Measurements from ENCODE around the gene SLC49A3. TPM values are rescaled to one million over a fixed set of nuclear protein-coding genes. Genes with fewer than 3 reads are reported as not detected.

SLC49A3 gene
- total RNA-seq, 1 donor from 2014 or later, result 1.9 TPM

GRCh38 chr4:709348-709747 is 20.4 kb upstream of the SLC49A3 start:
- H3K36me3 ChIP-seq, result no peaks in the 10 kb centered on the region
- H3K9ac ChIP-seq, result no peak overlapping the region
- H4K20me1 ChIP-seq (ENCODE audit: low read depth), result peaks cover 72% of the 10 kb centered on the region
- Mint-ChIP-seq H3K4me1 (peaks cover 5% of the 10 kb centered on the region), H3K27ac (no peak overlapping the region), H3K4me3 (peak overlapping the region; percentile 57), H3K36me3 (peaks cover 29% of the 10 kb centered on the region), H3K27me3 (ENCODE audit: insufficient read depth, low read depth) (peaks cover 3% of the 10 kb centered on the region), H3K9me3 (peaks cover 24% of the 10 kb centered on the region)
- peaks cover 4% of the 10 kb centered on the region for H3F3A ChIP-seq (ENCODE audit: low read depth)
- peaks cover 9% of the 10 kb centered on the region for H3K4me1 ChIP-seq
- DNase-seq (ENCODE audit: low spot score), result no peak
- H3K27me3 ChIP-seq, result peaks cover 10% of the 10 kb centered on the region
- peaks cover 85% of the 10 kb centered on the region for H3K79me2 ChIP-seq (ENCODE audit: low read depth)
- H3K4me3 ChIP-seq, result no peak overlapping the region
- no peaks in the 10 kb centered on the region for H3K9me3 ChIP-seq (ENCODE audit: low read depth)
- H3K4me2 ChIP-seq, result no peak overlapping the region
- no peak for TF ChIP-seq EZH2phosphoT487 (IDR thresholded peaks at IDR 0.05)
- TF ChIP-seq CTCF (IDR thresholded peaks at IDR 0.05), result no peak
- no peak for TF ChIP-seq EZH2 (IDR thresholded peaks at IDR 0.05)
- H3K27ac ChIP-seq, result no peak overlapping the region
- no peak overlapping the region for H2AFZ ChIP-seq (replicated peaks)

- Mint-ChIP-seq H3K4me3 (peak overlapping the region; percentile 13), H3K36me3 (peaks cover 28% of the 10 kb centered on the region), H3K9me3 (peaks cover 24% of the 10 kb centered on the region), H3K27ac (no peak overlapping the region), H3K27me3 (ENCODE audit: insufficient read depth, low read depth) (peaks cover 3% of the 10 kb centered on the region), H3K4me1 (peaks cover 5% of the 10 kb centered on the region)
- peaks cover 77% of the 10 kb centered on the region for H3K79me2 ChIP-seq (ENCODE audit: low read depth)
- H3K4me2 ChIP-seq, result peak overlapping the region; percentile 79
- TF ChIP-seq EZH2phosphoT487 (IDR thresholded peaks at IDR 0.05) (no peak), CTCF (IDR thresholded peaks at IDR 0.05) (no peak), EZH2 (IDR thresholded peaks at IDR 0.05) (no peak)
- H3K27me3 ChIP-seq, result peaks cover 15% of the 10 kb centered on the region
- H3K4me3 ChIP-seq, result peak overlapping the region; percentile 6
- no peaks in the 10 kb centered on the region for H3K9me3 ChIP-seq (ENCODE audit: low read depth)
- H3K27ac ChIP-seq, result no peak overlapping the region
- peaks cover 9% of the 10 kb centered on the region for H3K4me1 ChIP-seq
- no peak for DNase-seq (ENCODE audit: low spot score)
- peaks cover 65% of the 10 kb centered on the region for H4K20me1 ChIP-seq (ENCODE audit: low read depth)
- H3F3A ChIP-seq (ENCODE audit: low read depth), result peaks cover 4% of the 10 kb centered on the region
- no peak overlapping the region for H2AFZ ChIP-seq (replicated peaks)
- H3K36me3 ChIP-seq, result no peaks in the 10 kb centered on the region
- no peak overlapping the region for H3K9ac ChIP-seq
These were observed 19.6 kb upstream of the SLC49A3 start for GRCh38 chr4:708631-708933.

GRCh38 chr4:707929-708630 is 19.1 kb upstream of the SLC49A3 start:
- no peaks in the 10 kb centered on the region for H3K36me3 ChIP-seq
- Mint-ChIP-seq H3K27me3 (ENCODE audit: insufficient read depth, low read depth) (peaks cover 3% of the 10 kb centered on the region), H3K9me3 (peaks cover 24% of the 10 kb centered on the region), H3K4me1 (peaks cover 5% of the 10 kb centered on the region), H3K4me3 (no peak overlapping the region), H3K36me3 (peaks cover 28% of the 10 kb centered on the region), H3K27ac (no peak overlapping the region)
- peaks cover 4% of the 10 kb centered on the region for H3F3A ChIP-seq (ENCODE audit: low read depth)
- H3K9ac ChIP-seq, result no peak overlapping the region
- H3K4me1 ChIP-seq, result peaks cover 9% of the 10 kb centered on the region
- peaks cover 60% of the 10 kb centered on the region for H4K20me1 ChIP-seq (ENCODE audit: low read depth)
- TF ChIP-seq CTCF (IDR thresholded peaks at IDR 0.05) (no peak), EZH2phosphoT487 (IDR thresholded peaks at IDR 0.05) (no peak), EZH2 (IDR thresholded peaks at IDR 0.05) (no peak)
- no peak for DNase-seq (ENCODE audit: low spot score)
- H3K9me3 ChIP-seq (ENCODE audit: low read depth), result no peaks in the 10 kb centered on the region
- H3K4me2 ChIP-seq, result peak overlapping the region; percentile 79
- peak overlapping the region; percentile 6 for H3K4me3 ChIP-seq
- no peak overlapping the region for H3K27ac ChIP-seq
- H3K79me2 ChIP-seq (ENCODE audit: low read depth), result peaks cover 72% of the 10 kb centered on the region
- no peak overlapping the region for H2AFZ ChIP-seq (replicated peaks)
- H3K27me3 ChIP-seq, result peaks cover 15% of the 10 kb centered on the region
